IMR-90 (cell line): ENCODE results near the gene SLCO2B1. TPM values are rescaled to one million over a fixed set of nuclear protein-coding genes. Genes with fewer than 3 reads are reported as not detected.

Experiments
- ATAC-seq: fragments of 200-7000 bp; cut with Tn5 transposase; 2 replicates; pipeline ENCODE4 v1.9.1; 2020; ENCODE audit warnings: low read depth, mild to moderate bottlenecking, moderate library complexity
- BruUV-seq: library from RNA; stranded (reverse); fragments of 400-500 nt; replicated peaks from 2 replicates; lab custom pipeline; 2021; lab: Mats Ljungman, UMichigan
- CTCF ChIA-PET: fragments of 300-600 bp; formaldehyde crosslinking; extraction: SDS; loops from one replicate; lab custom pipeline; 2021; ENCODE audit warnings: antibody characterized with exemption; lab: Yijun Ruan, JAX
- POLR2A ChIA-PET: fragments of 300-600 bp; sonication (Branson Sonifier 250); formaldehyde crosslinking; loops from one replicate; lab custom pipeline; 2022; ENCODE audit warnings: antibody characterized with exemption; ENCODE audit not compliant: unreplicated experiment; lab: Charles Lee
- DNase-seq: peaks from one replicate; pipeline ENCODE4 v3.0.0; 2013
- H2AFZ ChIP-seq: replicated peaks from 2 replicates; pipeline ENCODE3; 2013; ENCODE audit warnings: low read length, mild to moderate bottlenecking; ENCODE audit not compliant: poor library complexity
- H2AK5ac ChIP-seq: 2 replicates; pipeline ENCODE4 v1.6.1; 2013; ENCODE audit warnings: low read depth, low read length, inconsistent platforms
- H2AK9ac ChIP-seq: replicated peaks from 2 replicates; pipeline ENCODE3; 2013; ENCODE audit warnings: mild to moderate bottlenecking, low read depth, low read length, moderate library complexity; ENCODE audit not compliant: poor library complexity
- H2BK120ac ChIP-seq: 2 replicates; pipeline ENCODE4 v1.6.1; 2013; ENCODE audit warnings: low read depth, low read length, inconsistent platforms
- H2BK15ac ChIP-seq: 3 replicates; pipeline ENCODE4 v1.6.1; 2013; ENCODE audit warnings: low read depth, low read length, inconsistent platforms
- H2BK20ac ChIP-seq: 2 replicates; pipeline ENCODE4 v1.6.1; 2013; ENCODE audit warnings: low read depth, mild to moderate bottlenecking, inconsistent platforms, low read length, moderate library complexity
- H2BK5ac ChIP-seq: 2 replicates; pipeline ENCODE4 v1.6.1; 2013; ENCODE audit warnings: mild to moderate bottlenecking, low read depth, low read length, inconsistent platforms; ENCODE audit not compliant: poor library complexity, severe bottlenecking
- H3K14ac ChIP-seq: replicated peaks from 2 replicates; pipeline ENCODE4 v1.6.1; 2013; ENCODE audit warnings: low read depth, low read length, inconsistent platforms
- H3K18ac ChIP-seq: 2 replicates; pipeline ENCODE4 v1.6.1; 2013; ENCODE audit warnings: low read depth, low read length, control low read depth
- H3K23ac ChIP-seq: 2 replicates; pipeline ENCODE4 v1.6.1; 2013; ENCODE audit warnings: low read depth, low read length, inconsistent platforms
- H3K27ac ChIP-seq: 2 replicates; pipeline ENCODE4 v1.5.1; 2013; ENCODE audit warnings: mild to moderate bottlenecking, control low read depth, low read length; ENCODE audit not compliant: insufficient read depth
- H3K27me3 ChIP-seq: 2 replicates; pipeline ENCODE4 v1.6.1; 2013; ENCODE audit warnings: low read length; ENCODE audit not compliant: control insufficient read depth, insufficient read depth
- H3K36me3 ChIP-seq: 2 replicates; pipeline ENCODE4 v1.6.1; 2013; ENCODE audit warnings: low read length, mixed read lengths; ENCODE audit not compliant: control insufficient read depth, insufficient read depth
- H3K4ac ChIP-seq: 2 replicates; pipeline ENCODE4 v1.6.1; 2013; ENCODE audit warnings: low read depth, low read length, inconsistent platforms
- H3K4me1 ChIP-seq: 2 replicates; pipeline ENCODE4 v1.6.1; 2013; ENCODE audit warnings: low read length, mixed read lengths; ENCODE audit not compliant: control insufficient read depth, insufficient read depth
- H3K4me2 ChIP-seq: 2 replicates; pipeline ENCODE4 v1.6.1; 2013; ENCODE audit warnings: low read depth, mild to moderate bottlenecking, control low read depth, low read length, moderate library complexity
- H3K4me3 ChIP-seq: 2 replicates; pipeline ENCODE4 v1.5.1; 2013; ENCODE audit warnings: low read depth, mild to moderate bottlenecking, control low read depth, low read length, moderate library complexity; ENCODE audit not compliant: insufficient read depth
- H3K56ac ChIP-seq: 2 replicates; pipeline ENCODE4 v1.6.1; 2013; ENCODE audit warnings: low read length, inconsistent platforms; ENCODE audit not compliant: insufficient read depth; ENCODE audit errors: extremely low read depth
- H3K79me1 ChIP-seq, 2 experiments: 2 replicates each; pipeline ENCODE4 v1.6.1; 2013; ENCODE audit warnings: low read length in 2 of 2, inconsistent platforms in 1 of 2, low read depth in 1 of 2
- H3K9ac ChIP-seq: 2 replicates; pipeline ENCODE4 v1.6.1; 2013; ENCODE audit warnings: low read depth, low read length, control low read depth
- H3K9me1 ChIP-seq: 2 replicates; pipeline ENCODE4 v1.6.1; 2013; ENCODE audit warnings: low read length, inconsistent platforms; ENCODE audit not compliant: insufficient read depth
- H3K9me3 ChIP-seq: 2 replicates; pipeline ENCODE4 v1.6.1; 2013; ENCODE audit warnings: low read length; ENCODE audit not compliant: control insufficient read depth, insufficient read depth
- H4K20me1 ChIP-seq: 2 replicates; pipeline ENCODE4 v1.6.1; 2013; ENCODE audit warnings: low read length, inconsistent platforms; ENCODE audit not compliant: insufficient read depth
- H4K5ac ChIP-seq: 2 replicates; pipeline ENCODE4 v1.6.1; 2013; ENCODE audit warnings: mild to moderate bottlenecking, low read depth, low read length, control low read depth
- H4K8ac ChIP-seq, 2 experiments: 2 replicates each; pipeline ENCODE4 v1.6.1; 2013; ENCODE audit warnings: low read depth in 2 of 2, low read length in 2 of 2, control low read depth in 1 of 2, inconsistent platforms in 1 of 2
- H4K91ac ChIP-seq: 2 replicates; pipeline ENCODE4 v1.6.1; 2013; ENCODE audit warnings: low read depth, low read length, inconsistent platforms; ENCODE audit not compliant: insufficient read depth
- CEBPB ChIP-seq: IDR thresholded peaks from 2 replicates; pipeline ENCODE4 v1.6.1; 2012; ENCODE audit warnings: low read depth, low read length, improper control_type of control experiment
- CHD1 ChIP-seq: IDR thresholded peaks from 2 replicates; pipeline ENCODE4 v1.6.1; 2012; ENCODE audit warnings: low read depth, low read length, improper control_type of control experiment
- FOS ChIP-seq: fragments of 150-350 bp; IDR thresholded peaks from 2 replicates; pipeline ENCODE4 v1.6.1; 2016; ENCODE audit warnings: low read depth, low read length
- MAZ ChIP-seq: IDR thresholded peaks from 2 replicates; pipeline ENCODE4 v1.6.1; 2012; ENCODE audit warnings: low read depth, mild to moderate bottlenecking, low read length, improper control_type of control experiment, moderate library complexity, borderline replicate concordance
- MXI1 ChIP-seq: IDR thresholded peaks from 2 replicates; pipeline ENCODE4 v1.6.1; 2012; ENCODE audit warnings: low read depth, mild to moderate bottlenecking, low read length, moderate library complexity, borderline replicate concordance
- NFE2L2 ChIP-seq: fragments of 150-350 bp; IDR thresholded peaks from 2 replicates; pipeline ENCODE4 v1.6.1; 2016; ENCODE audit warnings: low read depth, mild to moderate bottlenecking, low read length
- POLR2A ChIP-seq: IDR thresholded peaks from 2 replicates; pipeline ENCODE4 v1.6.1; 2012; ENCODE audit warnings: mild to moderate bottlenecking, low read depth, low read length
- RAD21 ChIP-seq: IDR thresholded peaks from 2 replicates; pipeline ENCODE4 v1.6.1; 2012; ENCODE audit warnings: low read length, improper control_type of control experiment
- RCOR1 ChIP-seq: IDR thresholded peaks from 2 replicates; pipeline ENCODE4 v1.6.1; 2012; ENCODE audit warnings: mild to moderate bottlenecking, low read length, improper control_type of control experiment; ENCODE audit not compliant: insufficient replicate concordance
- SMC3 ChIP-seq: fragments of 150-350 bp; IDR thresholded peaks from 2 replicates; pipeline ENCODE4 v1.6.1; 2016; ENCODE audit warnings: low read depth, mild to moderate bottlenecking, antibody characterized with exemption, low read length, moderate library complexity
- WGBS, 2 experiments: methylation state at CpG; one replicate each; pipeline versions ENCODE4 v1.1.5 to v1.1.7; 2013; ENCODE audit warnings: missing lambda C conversion rate in 2 of 2; ENCODE audit not compliant: insufficient read length in 1 of 2; ENCODE audit errors: extremely low coverage in 2 of 2; 5-methylcytosine and 5-hydroxymethylcytosine counted together
- dilution Hi-C: fragments of 300-500 bp; cut with HindIII; formaldehyde crosslinking; loops from one replicate; pipeline ENCODE4 v1.14.3; 2018; ENCODE audit warnings: low sequenced_read_pairs; ENCODE audit not compliant: unreplicated experiment
- in situ Hi-C: fragments of 300-500 bp; cut with MboI; formaldehyde crosslinking; loops from 3 replicates; pipeline ENCODE4 v1.14.3; 2019; ENCODE audit warnings: low sequenced_read_pairs, inconsistent platforms, mixed read lengths
- intact Hi-C: fragments of 100-400 bp; cut with micrococcal nuclease; formaldehyde crosslinking; loops from 2 replicates; pipeline ENCODE4 v1.10.0; 2022
- polyA plus RNA-seq, 3 experiments: library from polyadenylated mRNA; depleted of rRNA; stranded (reverse); fragments of >200 nt; gene quantifications; 2 replicates each; pipeline ENCODE4 v1.2.3, GENCODE V29; 2012; ENCODE audit warnings: low replicate concordance in 1 of 3
- total RNA-seq: library from RNA; depleted of rRNA; stranded (reverse); fragments of >200 nt; gene quantifications from 2 replicates; pipeline ENCODE4 v1.2.3, GENCODE V29; 2012
- TF ChIP-seq, protein P1 (sequence below): conservative IDR thresholded peaks from 2 replicates; pipeline ENCODE4 v1.5.1; 2012; ENCODE audit warnings: mild to moderate bottlenecking, low read depth, low read length, improper control_type of control experiment
- TF ChIP-seq, protein P2 (sequence below): fragments of 150-350 bp; IDR thresholded peaks from 2 replicates; pipeline ENCODE4 v1.6.1; 2017; ENCODE audit warnings: mild to moderate bottlenecking, antibody characterized with exemption, low read length, low read depth
- TF ChIP-seq, protein P3 (sequence below): fragments of 150-350 bp; IDR thresholded peaks from 2 replicates; pipeline ENCODE4 v1.6.1; 2016; ENCODE audit warnings: low read depth, mild to moderate bottlenecking, low read length, moderate library complexity, borderline replicate concordance

The SLCO2B1 gene
- total and polyA plus RNA-seq, 2 of the 4 experiments (the other 2 are of a cell fraction), result not detected

DNA sequence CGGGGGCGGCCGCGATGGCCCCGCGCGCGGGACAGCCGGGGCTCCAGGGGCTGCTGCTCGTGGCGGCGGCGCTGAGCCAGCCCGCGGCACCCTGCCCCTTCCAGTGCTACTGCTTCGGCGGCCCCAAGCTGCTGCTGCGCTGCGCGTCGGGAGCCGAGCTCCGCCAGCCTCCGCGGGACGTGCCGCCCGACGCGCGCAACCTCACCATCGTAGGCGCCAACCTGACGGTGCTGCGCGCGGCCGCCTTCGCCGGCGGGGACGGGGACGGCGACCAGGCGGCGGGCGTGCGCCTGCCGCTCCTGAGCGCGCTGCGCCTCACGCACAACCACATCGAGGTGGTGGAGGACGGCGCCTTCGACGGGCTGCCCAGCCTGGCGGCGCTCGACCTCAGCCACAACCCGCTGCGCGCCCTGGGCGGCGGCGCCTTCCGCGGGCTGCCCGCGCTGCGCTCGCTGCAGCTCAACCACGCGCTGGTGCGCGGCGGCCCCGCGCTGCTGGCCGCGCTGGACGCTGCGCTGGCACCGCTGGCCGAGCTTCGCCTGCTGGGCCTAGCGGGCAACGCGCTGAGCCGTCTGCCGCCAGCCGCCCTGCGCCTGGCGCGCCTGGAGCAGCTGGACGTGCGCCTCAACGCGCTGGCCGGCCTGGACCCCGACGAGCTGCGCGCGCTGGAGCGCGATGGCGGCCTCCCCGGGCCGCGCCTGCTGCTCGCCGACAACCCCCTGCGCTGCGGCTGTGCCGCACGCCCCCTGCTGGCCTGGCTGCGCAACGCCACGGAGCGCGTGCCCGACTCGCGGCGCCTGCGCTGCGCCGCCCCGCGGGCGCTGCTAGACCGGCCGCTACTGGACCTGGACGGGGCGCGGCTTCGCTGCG is 90.4 kb downstream of the SLCO2B1 start:
- in situ Hi-C loops (no loop called here), dilution Hi-C loops (no loop called here), intact Hi-C loops (loop anchor here (2.0 kb wide), 2 partner anchors 96 to 218 kb away; no protein-coding TSS in a partner anchor)
- H2BK5ac ChIP-seq, result no peak overlapping the region
- BruUV-seq, result no TSS peak
- no peak overlapping the region for H2AK5ac ChIP-seq
- no peak overlapping the region for H3K56ac ChIP-seq
- peaks cover 88% of the 10 kb centered on the region for H3K27me3 ChIP-seq
- H3K23ac ChIP-seq, result no peak overlapping the region
- DNase-seq (peak; percentile 80), ATAC-seq (peak; percentile 99)
- no peak overlapping the region for H2BK120ac ChIP-seq
- peak overlapping the region; percentile 74; the same call in 1 of the 2 replicates for H3K4me2 ChIP-seq
- no peak overlapping the region for H3K27ac ChIP-seq
- no peak overlapping the region for H4K8ac ChIP-seq
- H3K79me1 ChIP-seq, result no peaks in the 10 kb centered on the region
- H2BK15ac ChIP-seq, result no peak overlapping the region
- no peaks in the 10 kb centered on the region; the same call in 1 of the 2 replicates for H4K20me1 ChIP-seq
- H3K9me1 ChIP-seq, result no peaks in the 10 kb centered on the region
- ChIA-PET POLR2A (no interaction called here), CTCF (interaction anchor here (0.5 to 2.4 kb wide), 17 partner anchors 9 to 309 kb away, joined by 3 to 10 read pairs (median 4); no protein-coding TSS in a partner anchor)
- no peak overlapping the region for H4K91ac ChIP-seq
- no peak overlapping the region for H3K4ac ChIP-seq
- no peaks in the 10 kb centered on the region for H3K4me1 ChIP-seq
- H3K9ac ChIP-seq, result no peak overlapping the region
- no peak overlapping the region for H4K5ac ChIP-seq
- H3K9me3 ChIP-seq, result no peaks in the 10 kb centered on the region
- H2AFZ ChIP-seq, result peak overlapping the region; percentile 97
- WGBS, 2 experiments, result 1% methylated on average over 101 of the region's 140 CpGs; no CpG with 5 or more reads in 1 of the 2 experiments
- no peak overlapping the region for H2BK20ac ChIP-seq
- H2AK9ac ChIP-seq, result no peak overlapping the region
- H3K36me3 ChIP-seq, result no peaks in the 10 kb centered on the region
- H3K18ac ChIP-seq, result no peak overlapping the region
- H3K4me3 ChIP-seq, result peak overlapping the region; percentile 51
- no peak overlapping the region for H3K14ac ChIP-seq
- TF ChIP-seq, protein P1, sequence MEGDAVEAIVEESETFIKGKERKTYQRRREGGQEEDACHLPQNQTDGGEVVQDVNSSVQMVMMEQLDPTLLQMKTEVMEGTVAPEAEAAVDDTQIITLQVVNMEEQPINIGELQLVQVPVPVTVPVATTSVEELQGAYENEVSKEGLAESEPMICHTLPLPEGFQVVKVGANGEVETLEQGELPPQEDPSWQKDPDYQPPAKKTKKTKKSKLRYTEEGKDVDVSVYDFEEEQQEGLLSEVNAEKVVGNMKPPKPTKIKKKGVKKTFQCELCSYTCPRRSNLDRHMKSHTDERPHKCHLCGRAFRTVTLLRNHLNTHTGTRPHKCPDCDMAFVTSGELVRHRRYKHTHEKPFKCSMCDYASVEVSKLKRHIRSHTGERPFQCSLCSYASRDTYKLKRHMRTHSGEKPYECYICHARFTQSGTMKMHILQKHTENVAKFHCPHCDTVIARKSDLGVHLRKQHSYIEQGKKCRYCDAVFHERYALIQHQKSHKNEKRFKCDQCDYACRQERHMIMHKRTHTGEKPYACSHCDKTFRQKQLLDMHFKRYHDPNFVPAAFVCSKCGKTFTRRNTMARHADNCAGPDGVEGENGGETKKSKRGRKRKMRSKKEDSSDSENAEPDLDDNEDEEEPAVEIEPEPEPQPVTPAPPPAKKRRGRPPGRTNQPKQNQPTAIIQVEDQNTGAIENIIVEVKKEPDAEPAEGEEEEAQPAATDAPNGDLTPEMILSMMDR, result peak; percentile 99
- no peak for TF ChIP-seq FOS
- no peak for TF ChIP-seq MXI1
- no peak for TF ChIP-seq CHD1
- peak; percentile 66 for TF ChIP-seq RAD21
- TF ChIP-seq, protein P2, sequence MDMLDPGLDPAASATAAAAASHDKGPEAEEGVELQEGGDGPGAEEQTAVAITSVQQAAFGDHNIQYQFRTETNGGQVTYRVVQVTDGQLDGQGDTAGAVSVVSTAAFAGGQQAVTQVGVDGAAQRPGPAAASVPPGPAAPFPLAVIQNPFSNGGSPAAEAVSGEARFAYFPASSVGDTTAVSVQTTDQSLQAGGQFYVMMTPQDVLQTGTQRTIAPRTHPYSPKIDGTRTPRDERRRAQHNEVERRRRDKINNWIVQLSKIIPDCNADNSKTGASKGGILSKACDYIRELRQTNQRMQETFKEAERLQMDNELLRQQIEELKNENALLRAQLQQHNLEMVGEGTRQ, result peak; percentile 57; the same call in 1 of the 2 replicates
- TF ChIP-seq, protein P3, sequence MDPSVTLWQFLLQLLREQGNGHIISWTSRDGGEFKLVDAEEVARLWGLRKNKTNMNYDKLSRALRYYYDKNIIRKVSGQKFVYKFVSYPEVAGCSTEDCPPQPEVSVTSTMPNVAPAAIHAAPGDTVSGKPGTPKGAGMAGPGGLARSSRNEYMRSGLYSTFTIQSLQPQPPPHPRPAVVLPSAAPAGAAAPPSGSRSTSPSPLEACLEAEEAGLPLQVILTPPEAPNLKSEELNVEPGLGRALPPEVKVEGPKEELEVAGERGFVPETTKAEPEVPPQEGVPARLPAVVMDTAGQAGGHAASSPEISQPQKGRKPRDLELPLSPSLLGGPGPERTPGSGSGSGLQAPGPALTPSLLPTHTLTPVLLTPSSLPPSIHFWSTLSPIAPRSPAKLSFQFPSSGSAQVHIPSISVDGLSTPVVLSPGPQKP, result no peak
- TF ChIP-seq RCOR1, result no peak
- TF ChIP-seq CEBPB, result 0 out of 2 replicates have a peak, but pooled peaks have one; percentile 9
- no peak for TF ChIP-seq POLR2A
- TF ChIP-seq NFE2L2, result no peak
- TF ChIP-seq MAZ, result peak; percentile 89; the same call in 1 of the 2 replicates
- TF ChIP-seq SMC3, result peak; percentile 79
